Calu3 (cell line): ENCODE results near the gene ZNF705A. TPM values are rescaled to one million over a fixed set of nuclear protein-coding genes. Genes with fewer than 3 reads are reported as not detected.
"Not testable (repeated sequence)": the region's sequence is repeated elsewhere in the genome, so short reads cannot be mapped to it uniquely, and the experiment has no call there.

ENCODE experiments used
- BruUV-seq: library from RNA; stranded (reverse); fragments of 400-500 nt; replicated peaks from 2 replicates; lab custom pipeline; 2021; lab: Mats Ljungman, UMichigan
- CTCF ChIA-PET: fragments of 300-600 bp; sonication (Branson Sonifier 250); formaldehyde crosslinking; loops from one replicate; lab custom pipeline; 2022; ENCODE audit warnings: antibody characterized with exemption; lab: Charles Lee
- DNase-seq: peaks from one replicate; pipeline ENCODE4 v3.0.0; 2022
- H3K27ac Mint-ChIP-seq: one replicate; pipeline ENCODE4 v1.8.0; 2022; ENCODE audit warnings: mixed read lengths; ENCODE audit not compliant: unreplicated experiment
- H3K27me3 Mint-ChIP-seq: one replicate; pipeline ENCODE4 v1.8.0; 2022; ENCODE audit warnings: mixed read lengths; ENCODE audit not compliant: unreplicated experiment
- H3K36me3 Mint-ChIP-seq: one replicate; pipeline ENCODE4 v1.8.0; 2022; ENCODE audit warnings: mild to moderate bottlenecking, moderate library complexity, mixed read lengths; ENCODE audit not compliant: insufficient read depth, unreplicated experiment
- H3K4me1 Mint-ChIP-seq: one replicate; pipeline ENCODE4 v1.8.0; 2022; ENCODE audit warnings: mild to moderate bottlenecking, low read depth, mixed read lengths; ENCODE audit not compliant: unreplicated experiment
- H3K4me3 Mint-ChIP-seq: one replicate; pipeline ENCODE4 v1.8.0; 2022; ENCODE audit warnings: mild to moderate bottlenecking, low read depth, moderate library complexity, mixed read lengths; ENCODE audit not compliant: unreplicated experiment
- H3K9me3 Mint-ChIP-seq: one replicate; pipeline ENCODE4 v1.8.0; 2022; ENCODE audit warnings: low read depth, mixed read lengths; ENCODE audit not compliant: unreplicated experiment
- intact Hi-C: fragments of 100-400 bp; cut with micrococcal nuclease; formaldehyde crosslinking; loops from one replicate; pipeline ENCODE4 v1.10.0; 2022; ENCODE audit not compliant: unreplicated experiment
- total RNA-seq: library from RNA; stranded (reverse); gene quantifications from 2 replicates; pipeline ENCODE4 v1.2.3, GENCODE V29; 2022
- TF ChIP-seq, protein P1 (sequence below): fragments of 200-600 bp; IDR thresholded peaks from one replicate; pipeline ENCODE4 v1.8.0; 2022; ENCODE audit warnings: antibody characterized with exemption; ENCODE audit not compliant: unreplicated experiment

ZNF705A gene
- total RNA-seq, 1 experiment from 2014 or later: not detected

DNA sequence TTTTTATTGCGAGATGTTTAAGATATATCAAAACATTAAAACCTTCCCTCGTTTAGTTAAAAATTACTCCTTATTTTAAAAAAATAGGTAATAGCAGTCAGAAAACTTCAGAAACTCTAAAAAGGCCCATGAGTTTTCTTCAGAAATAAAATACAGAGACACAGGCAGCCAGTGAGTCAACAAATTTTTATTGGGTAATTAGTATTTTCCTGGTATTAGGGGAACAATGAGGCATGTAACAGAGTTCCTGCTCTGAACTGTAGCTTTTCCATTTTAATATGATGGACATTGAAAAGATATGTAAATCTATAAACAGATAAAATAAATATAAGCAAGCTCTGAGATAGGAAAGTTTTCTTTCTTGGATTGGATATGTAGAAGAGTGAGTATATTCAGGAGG, 399 bp upstream of the ZNF705A start:
- BruUV-seq: no TSS peak
- no peak overlapping the region for H3K4me3 Mint-ChIP-seq
- H3K36me3 Mint-ChIP-seq: peaks cover 12% of the 10 kb centered on the region
- peaks cover 6% of the 10 kb centered on the region for H3K9me3 Mint-ChIP-seq
- TF ChIP-seq, protein P1, sequence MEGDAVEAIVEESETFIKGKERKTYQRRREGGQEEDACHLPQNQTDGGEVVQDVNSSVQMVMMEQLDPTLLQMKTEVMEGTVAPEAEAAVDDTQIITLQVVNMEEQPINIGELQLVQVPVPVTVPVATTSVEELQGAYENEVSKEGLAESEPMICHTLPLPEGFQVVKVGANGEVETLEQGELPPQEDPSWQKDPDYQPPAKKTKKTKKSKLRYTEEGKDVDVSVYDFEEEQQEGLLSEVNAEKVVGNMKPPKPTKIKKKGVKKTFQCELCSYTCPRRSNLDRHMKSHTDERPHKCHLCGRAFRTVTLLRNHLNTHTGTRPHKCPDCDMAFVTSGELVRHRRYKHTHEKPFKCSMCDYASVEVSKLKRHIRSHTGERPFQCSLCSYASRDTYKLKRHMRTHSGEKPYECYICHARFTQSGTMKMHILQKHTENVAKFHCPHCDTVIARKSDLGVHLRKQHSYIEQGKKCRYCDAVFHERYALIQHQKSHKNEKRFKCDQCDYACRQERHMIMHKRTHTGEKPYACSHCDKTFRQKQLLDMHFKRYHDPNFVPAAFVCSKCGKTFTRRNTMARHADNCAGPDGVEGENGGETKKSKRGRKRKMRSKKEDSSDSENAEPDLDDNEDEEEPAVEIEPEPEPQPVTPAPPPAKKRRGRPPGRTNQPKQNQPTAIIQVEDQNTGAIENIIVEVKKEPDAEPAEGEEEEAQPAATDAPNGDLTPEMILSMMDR: no peak
- DNase-seq: no peak
- intact Hi-C loops: no loop called here
- peak overlapping the region; percentile 88 for H3K27ac Mint-ChIP-seq
- CTCF ChIA-PET: no interaction called here
- no peaks in the 10 kb centered on the region for H3K27me3 Mint-ChIP-seq
- peaks cover 47% of the 10 kb centered on the region for H3K4me1 Mint-ChIP-seq

DNA sequence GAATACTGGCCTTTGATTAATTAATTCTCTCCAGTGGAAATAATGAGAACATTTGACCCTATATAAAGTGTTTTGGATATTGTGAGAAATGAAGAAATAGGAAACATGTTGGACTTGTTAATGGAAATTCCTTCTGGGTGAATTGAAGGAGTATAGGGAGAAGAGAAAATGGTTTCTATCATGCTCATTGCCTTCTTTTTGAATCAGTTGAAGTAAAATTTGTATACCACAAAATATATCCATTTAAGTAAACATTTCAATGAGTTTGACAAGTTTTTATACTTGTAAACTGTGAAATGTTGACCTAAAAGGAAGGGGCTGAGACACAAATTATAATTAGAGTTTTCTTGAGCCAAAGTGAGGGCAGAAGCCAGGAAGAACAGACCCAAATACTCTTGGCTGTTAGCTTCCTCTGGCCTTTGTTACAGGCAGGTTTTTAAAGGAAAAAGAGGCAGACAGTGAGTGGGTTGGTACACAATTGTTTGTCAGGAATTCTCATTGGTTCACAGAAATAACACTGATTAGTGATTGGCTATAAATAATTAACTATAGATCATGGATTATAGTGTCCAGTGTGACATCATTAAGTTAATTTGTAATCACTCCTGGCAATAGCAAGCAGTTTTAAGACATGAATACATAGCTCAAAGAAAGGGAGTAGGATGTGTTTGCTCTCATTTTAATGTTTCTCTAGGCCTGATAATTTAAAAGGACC, 826 bp downstream of the ZNF705A start:
- peak; percentile 13 for DNase-seq
- H3K4me3 Mint-ChIP-seq: peak overlapping the region; percentile 18
- H3K9me3 Mint-ChIP-seq: peaks cover 6% of the 10 kb centered on the region
- intact Hi-C loops: no loop called here
- TF ChIP-seq, protein P1: no peak
- CTCF ChIA-PET: interaction anchor here (0.8 to 1.2 kb wide), 4 partner anchors 13 to 119 kb away, joined by 3 to 4 read pairs (median 3); no protein-coding TSS in a partner anchor
- peaks cover 47% of the 10 kb centered on the region for H3K4me1 Mint-ChIP-seq
- H3K27me3 Mint-ChIP-seq: no peaks in the 10 kb centered on the region
- TSS peak; percentile 98 for BruUV-seq
- H3K36me3 Mint-ChIP-seq: peaks cover 12% of the 10 kb centered on the region
- peak overlapping the region; percentile 88 for H3K27ac Mint-ChIP-seq

DNA sequence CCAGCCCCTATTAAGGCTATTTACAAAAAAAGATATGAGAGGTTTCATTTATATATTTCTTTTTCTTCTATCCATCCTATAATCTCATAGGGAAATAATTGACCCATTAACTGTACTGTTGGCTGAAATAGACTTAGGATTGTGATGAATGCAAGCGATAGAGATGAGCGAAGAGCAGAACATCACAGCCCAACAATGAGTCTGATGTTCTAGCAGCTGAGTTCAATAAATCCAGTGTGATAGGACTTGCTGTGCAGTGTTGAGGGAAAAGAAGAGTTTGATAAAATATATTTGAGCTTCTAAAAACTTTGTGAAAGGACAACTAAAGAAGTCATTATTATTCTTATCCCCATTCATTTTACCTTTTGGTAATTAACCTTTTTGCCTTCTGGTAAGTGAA, 16.1 kb downstream of the ZNF705A start:
- H3K9me3 Mint-ChIP-seq, DNase-seq, H3K4me1 Mint-ChIP-seq, CTCF ChIA-PET, H3K27me3 Mint-ChIP-seq, H3K4me3 Mint-ChIP-seq, H3K27ac Mint-ChIP-seq, BruUV-seq, intact Hi-C loops, H3K36me3 Mint-ChIP-seq: not testable (repeated sequence)

DNA sequence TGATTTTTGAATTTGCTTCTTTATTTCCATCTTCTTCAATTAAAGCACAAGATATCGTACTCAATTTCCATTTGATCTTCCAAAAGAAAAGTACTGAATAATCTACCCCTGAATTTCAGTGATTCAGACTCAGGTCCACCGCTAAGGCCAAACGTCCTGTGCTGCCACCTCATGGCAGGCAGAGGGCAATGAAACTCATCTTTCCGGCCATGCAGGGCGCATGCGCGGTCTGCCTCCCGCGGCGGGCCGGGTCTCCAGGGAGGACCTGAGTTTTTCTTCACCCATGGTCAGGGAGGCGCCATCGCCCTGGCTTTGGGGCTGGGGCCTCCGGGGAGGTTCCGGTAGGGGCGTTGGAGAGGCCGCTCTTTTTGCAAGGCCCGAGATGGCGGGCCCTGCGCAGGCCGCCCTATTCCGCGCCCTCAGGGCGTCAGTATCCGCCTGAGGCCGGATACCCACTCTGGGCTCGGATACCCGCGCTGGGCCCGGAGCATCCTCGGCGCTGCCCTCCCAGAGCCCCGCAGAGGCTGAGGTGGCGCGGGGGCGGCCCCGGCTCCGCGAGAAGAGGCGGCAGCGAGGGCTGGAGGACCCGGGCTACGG, 23.3 kb downstream of the ZNF705A start:
- H3K4me1 Mint-ChIP-seq, H3K9me3 Mint-ChIP-seq, CTCF ChIA-PET, H3K36me3 Mint-ChIP-seq, H3K27me3 Mint-ChIP-seq, H3K27ac Mint-ChIP-seq, BruUV-seq: not testable (repeated sequence)
- intact Hi-C loops: loop anchor here (1.0 kb wide), 1 partner anchor 71 kb away; no protein-coding TSS in a partner anchor
- TF ChIP-seq, protein P1: peak; percentile 70
- peak; percentile 79 for DNase-seq
- peak overlapping the region; percentile 64 for H3K4me3 Mint-ChIP-seq

DNA sequence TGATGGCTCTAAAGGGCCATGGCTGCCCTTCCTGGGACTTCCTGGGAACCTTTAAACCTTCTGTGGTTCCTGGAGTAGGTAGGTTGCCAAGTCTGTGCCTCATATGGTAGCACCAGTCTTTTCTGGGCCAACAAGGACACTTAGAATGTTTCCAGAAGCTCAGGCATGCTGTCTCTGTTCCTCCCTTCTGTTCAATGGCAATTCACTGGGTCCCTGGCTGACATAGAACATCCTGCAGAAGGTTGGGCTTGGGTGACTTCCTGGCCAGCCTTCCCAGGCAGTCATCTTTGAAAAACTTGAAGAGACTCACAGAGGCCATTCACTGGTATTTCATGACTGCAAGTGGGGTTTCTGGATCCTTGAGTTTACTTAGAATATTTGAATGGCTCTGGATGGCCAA, 24.5 kb downstream of the ZNF705A start:
- H3K27me3 Mint-ChIP-seq, intact Hi-C loops: not testable (repeated sequence)

DNA sequence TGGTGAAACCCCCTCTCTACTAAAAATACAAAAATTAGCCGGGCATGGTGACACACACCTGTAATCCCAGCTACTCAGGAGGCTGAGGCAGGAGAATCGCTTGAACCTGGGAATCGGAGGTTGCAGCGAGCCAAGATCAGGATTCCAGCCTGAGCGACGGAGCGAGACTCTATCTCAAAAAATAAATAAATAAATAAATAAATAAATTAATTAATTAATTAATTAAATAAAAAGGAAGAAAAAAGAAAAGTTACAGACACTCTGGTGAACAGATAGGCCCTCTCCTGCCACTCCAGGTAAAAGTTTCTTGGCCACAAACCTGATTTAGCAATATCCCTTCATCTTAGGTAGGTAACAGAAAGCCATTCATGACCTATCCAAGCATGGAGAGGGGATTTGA, 26.1 kb downstream of the ZNF705A start:
- intact Hi-C loops, BruUV-seq, H3K9me3 Mint-ChIP-seq, H3K36me3 Mint-ChIP-seq, H3K4me1 Mint-ChIP-seq, CTCF ChIA-PET, H3K27ac Mint-ChIP-seq, DNase-seq, H3K27me3 Mint-ChIP-seq, H3K4me3 Mint-ChIP-seq: not testable (repeated sequence)

More for the DNA sequence above, 24.5 kb downstream of the ZNF705A start:
- H3K36me3 Mint-ChIP-seq, H3K9me3 Mint-ChIP-seq, H3K4me1 Mint-ChIP-seq, DNase-seq, CTCF ChIA-PET, BruUV-seq, H3K27ac Mint-ChIP-seq: not testable (repeated sequence)
- peak overlapping the region; percentile 64 for H3K4me3 Mint-ChIP-seq

DNA sequence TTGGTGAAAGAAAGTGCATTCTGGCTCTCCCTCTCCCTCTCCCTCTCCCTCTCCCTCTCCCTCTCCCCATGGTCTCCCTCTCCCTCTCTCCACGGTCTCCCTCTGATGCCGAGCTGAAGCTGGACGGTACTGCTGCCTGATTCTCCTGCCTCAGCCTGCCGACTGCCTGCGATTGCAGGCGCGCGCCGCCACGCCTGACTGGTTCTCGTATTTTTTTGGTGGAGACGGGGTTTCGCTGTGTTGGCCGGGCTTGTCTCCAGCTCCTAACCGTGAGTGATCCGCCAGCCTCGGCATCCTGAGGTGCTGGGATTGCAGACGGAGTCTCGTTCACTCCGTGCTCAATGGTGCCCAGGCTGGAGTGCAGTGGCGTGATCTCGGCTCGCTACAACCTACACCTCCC, 26.5 kb downstream of the ZNF705A start:
- CTCF ChIA-PET, DNase-seq, intact Hi-C loops: not testable (repeated sequence)

More for the DNA sequence above, 26.5 kb downstream of the ZNF705A start:
- not testable (repeated sequence) for H3K36me3 Mint-ChIP-seq, H3K4me1 Mint-ChIP-seq, H3K4me3 Mint-ChIP-seq, H3K27me3 Mint-ChIP-seq, BruUV-seq, H3K9me3 Mint-ChIP-seq, H3K27ac Mint-ChIP-seq
